ENCODE measurements around the gene AFF2. TPM values are rescaled to one million over a fixed set of nuclear protein-coding genes. Genes with fewer than 3 reads are reported as not detected.

The AFF2 gene
- total and polyA plus RNA-seq, 12 donors, result 0.07 to 17.9 (median 1.7) TPM

- 71 to 80% (median 75%) methylated on average over 4 of the region's 4 CpGs for WGBS, 4 donors
- DNase-seq, result no peak
Observed at GRCh38 chrX:148813967-148814366, 313.6 kb downstream of the AFF2 start.

GRCh38 chrX:148815218-148815961 lies 315.0 kb downstream of the AFF2 start:
- no peak overlapping the region for H3K27ac ChIP-seq
- peaks cover 4% of the 10 kb centered on the region for H3K27me3 ChIP-seq
- 69 to 78% (median 75%) methylated on average over 1 of the region's 1 CpG for WGBS, 4 donors
- no peak overlapping the region for H3K4me3 ChIP-seq
- TF ChIP-seq CTCF (IDR thresholded peaks at IDR 0.05) (no peak), POLR2A (IDR thresholded peaks at IDR 0.05) (no peak)
- intact Hi-C loops (cut with DNase I), result no loop called here
- no peaks in the 10 kb centered on the region for H3K36me3 ChIP-seq (replicated peaks in 1 of 2)
- no peaks in the 10 kb centered on the region for H3K9me3 ChIP-seq (replicated peaks in 1 of 3)
- no peak for DNase-seq
- H3K4me1 ChIP-seq (replicated peaks in 1 of 2), result no peaks in the 10 kb centered on the region

More at GRCh38 chrX:148813967-148814366, 313.6 kb downstream of the AFF2 start:
- intact Hi-C loops (cut with DNase I), result no loop called here
- Histone ChIP-seq H3K36me3 (replicated peaks in 1 of 2) (no peaks in the 10 kb centered on the region), H3K4me3 (no peak overlapping the region), H3K27me3 (peaks cover 4% of the 10 kb centered on the region), H3K27ac (no peak overlapping the region), H3K9me3 (replicated peaks in 1 of 3) (no peaks in the 10 kb centered on the region), H3K4me1 (replicated peaks in 1 of 2) (no peaks in the 10 kb centered on the region)
- no peak for TF ChIP-seq CTCF (IDR thresholded peaks at IDR 0.05)
- no peak for TF ChIP-seq POLR2A (IDR thresholded peaks at IDR 0.05)

GRCh38 chrX:148823986-148824385 lies 323.6 kb downstream of the AFF2 start:
- no peak for TF ChIP-seq CTCF (IDR thresholded peaks at IDR 0.05)
- no peak for TF ChIP-seq POLR2A (IDR thresholded peaks at IDR 0.05)
- no peaks in the 10 kb centered on the region for H3K9me3 ChIP-seq (replicated peaks in 1 of 3)
- H3K27me3 ChIP-seq, result peaks cover 3% of the 10 kb centered on the region
- no peaks in the 10 kb centered on the region for H3K36me3 ChIP-seq (replicated peaks in 1 of 2)
- 47 to 71% (median 56%) methylated on average over 2 of the region's 2 CpGs for WGBS, 4 donors
- H3K27ac ChIP-seq, result no peak overlapping the region
- no peak for DNase-seq
- H3K4me3 ChIP-seq, result no peak overlapping the region
- intact Hi-C loops (cut with DNase I), result no loop called here
- H3K4me1 ChIP-seq (replicated peaks in 1 of 2), result no peaks in the 10 kb centered on the region

- H3K4me3 ChIP-seq, result no peak overlapping the region
- intact Hi-C loops (cut with DNase I), result no loop called here
- no peak overlapping the region for H3K27ac ChIP-seq
- peaks cover 3% of the 10 kb centered on the region for H3K27me3 ChIP-seq
- 58 to 100% (median 61%) methylated on average over 2 of the region's 2 CpGs for WGBS, 4 donors
- no peak for DNase-seq
- no peaks in the 10 kb centered on the region for H3K9me3 ChIP-seq (replicated peaks in 1 of 3)
- H3K4me1 ChIP-seq (replicated peaks in 1 of 2), result no peaks in the 10 kb centered on the region
- TF ChIP-seq POLR2A (IDR thresholded peaks at IDR 0.05) (no peak), CTCF (IDR thresholded peaks at IDR 0.05) (no peak)
- no peaks in the 10 kb centered on the region for H3K36me3 ChIP-seq (replicated peaks in 1 of 2)
Observed at GRCh38 chrX:148825696-148826095, 325.3 kb downstream of the AFF2 start.
